Umbilical cord (tissue), 2 donors: Measurements from ENCODE around the gene UBASH3A. TPM values are rescaled to one million over a fixed set of nuclear protein-coding genes. Genes with fewer than 3 reads are reported as not detected.

Experiments used
- DNase-seq: peaks from one replicate; pipeline ENCODE4 v3.0.0-alpha.2; 2015; ENCODE audit warnings: low spot score
- total RNA-seq: library from RNA; depleted of rRNA; stranded (reverse); fragments of >200 nt; gene quantifications from one replicate; pipeline ENCODE4 v1.2.3, GENCODE V29; 2014; ENCODE audit warnings: low replicate concordance; ENCODE audit not compliant: insufficient read depth

UBASH3A gene
- total RNA-seq, result 1.9 TPM

GRCh38 chr21:42403611-42404231 lies at the start of gene UBASH3A:
Gene UBASH3A, plus strand, starts transcription at chr21:42403902. Its CDS starts 44 bp downstream, at chr21:42403946.
- no peak for DNase-seq

- no peak for DNase-seq
These were observed 47.7 kb upstream of the UBASH3A start for GRCh38 chr21:42356046-42356445.

- no peak for DNase-seq
These were observed 47.1 kb upstream of the UBASH3A start for GRCh38 chr21:42356650-42357049.

GRCh38 chr21:42357307-42357706 lies 46.4 kb upstream of the UBASH3A start:
- DNase-seq, result no peak

GRCh38 chr21:42358261-42358660 lies 45.4 kb upstream of the UBASH3A start:
- DNase-seq, result no peak

- DNase-seq, result no peak
These were observed 44.8 kb upstream of the UBASH3A start for GRCh38 chr21:42358937-42359336.

GRCh38 chr21:42360317-42360716 lies 43.4 kb upstream of the UBASH3A start:
- DNase-seq, result no peak

GRCh38 chr21:42361286-42361685 lies 42.4 kb upstream of the UBASH3A start:
- DNase-seq, result no peak

- no peak for DNase-seq
These were observed 41.5 kb upstream of the UBASH3A start for GRCh38 chr21:42362198-42362597.

GRCh38 chr21:42362700-42363099 lies 41.0 kb upstream of the UBASH3A start:
- DNase-seq, result no peak

GRCh38 chr21:42363312-42363711 lies 40.4 kb upstream of the UBASH3A start:
- no peak for DNase-seq

- no peak for DNase-seq
These were observed 39.3 kb upstream of the UBASH3A start for GRCh38 chr21:42364304-42364865.

- no peak for DNase-seq
These were observed 37.9 kb upstream of the UBASH3A start for GRCh38 chr21:42365770-42366169.

- DNase-seq, result peak; percentile 2
These were observed 37.3 kb upstream of the UBASH3A start, which contains the start of gene TFF1 for GRCh38 chr21:42366292-42367010. Gene TFF1, minus strand, starts transcription at chr21:42366535. Its CDS starts 40 bp downstream, at chr21:42366495.

- no peak for DNase-seq
These were observed 36.1 kb upstream of the UBASH3A start for GRCh38 chr21:42367367-42368165.

- DNase-seq, result no peak
These were observed 33.9 kb upstream of the UBASH3A start for GRCh38 chr21:42369821-42370220.

- DNase-seq, result no peak
These were observed 32.6 kb upstream of the UBASH3A start for GRCh38 chr21:42370894-42371654.

- no peak for DNase-seq
These were observed 30.4 kb upstream of the UBASH3A start for GRCh38 chr21:42373196-42373907.

GRCh38 chr21:42373908-42374455 lies 29.7 kb upstream of the UBASH3A start:
- DNase-seq, result no peak

- no peak for DNase-seq
These were observed 29.2 kb upstream of the UBASH3A start for GRCh38 chr21:42374457-42374856.
